Measurements from ENCODE around the gene MUC13. TPM values are rescaled to one million over a fixed set of nuclear protein-coding genes. Genes with fewer than 3 reads are reported as not detected.

MUC13 gene
- total RNA-seq, 2 donors from 2014 or later: 0.66 to 1.6 TPM

DNA sequence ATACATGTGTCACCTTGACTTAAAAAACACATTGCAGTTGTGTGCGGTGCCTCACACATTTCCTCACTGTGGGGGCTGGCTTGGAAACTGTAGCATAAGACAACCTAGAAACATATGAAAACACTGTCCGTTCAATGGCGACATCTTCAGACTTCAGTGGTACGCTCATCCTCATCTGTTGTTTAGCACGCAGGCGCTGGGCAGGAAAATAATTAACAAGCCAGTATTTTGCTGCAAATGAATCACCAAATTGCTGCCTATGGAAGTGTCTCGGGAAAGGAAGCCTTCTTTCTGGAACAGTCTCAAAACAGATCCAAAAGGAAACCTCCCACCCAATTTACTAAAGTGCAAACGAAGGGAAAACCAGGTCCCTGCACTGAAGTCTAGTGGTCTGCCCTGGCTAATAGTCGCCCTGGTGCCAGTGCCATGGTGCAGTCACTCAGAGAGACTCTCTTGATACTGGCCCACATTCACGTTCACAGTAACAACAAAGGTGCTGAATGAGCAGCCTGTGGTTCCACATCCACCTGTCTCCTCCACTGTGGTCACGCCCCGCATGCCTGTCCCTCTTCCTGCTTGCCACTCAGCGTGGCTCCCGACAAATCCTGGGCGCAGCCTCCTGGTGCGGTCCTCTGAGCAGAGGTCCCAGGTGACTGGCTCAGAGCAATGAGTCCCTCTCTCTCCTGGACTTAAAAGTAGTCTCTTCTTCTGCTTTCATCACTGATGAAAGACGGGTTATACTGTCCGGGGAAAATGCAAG lies 35.6 kb upstream of the MUC13 start:
- H3K27me3 ChIP-seq: no peaks in the 10 kb centered on the region
- H3K36me3 ChIP-seq (replicated peaks in 1 of 2; ENCODE audit: insufficient read depth in 1 of 2, low read depth in 2 of 2): no peaks in the 10 kb centered on the region
- H3K9me3 ChIP-seq: no peaks in the 10 kb centered on the region
- TF ChIP-seq, protein P1, sequence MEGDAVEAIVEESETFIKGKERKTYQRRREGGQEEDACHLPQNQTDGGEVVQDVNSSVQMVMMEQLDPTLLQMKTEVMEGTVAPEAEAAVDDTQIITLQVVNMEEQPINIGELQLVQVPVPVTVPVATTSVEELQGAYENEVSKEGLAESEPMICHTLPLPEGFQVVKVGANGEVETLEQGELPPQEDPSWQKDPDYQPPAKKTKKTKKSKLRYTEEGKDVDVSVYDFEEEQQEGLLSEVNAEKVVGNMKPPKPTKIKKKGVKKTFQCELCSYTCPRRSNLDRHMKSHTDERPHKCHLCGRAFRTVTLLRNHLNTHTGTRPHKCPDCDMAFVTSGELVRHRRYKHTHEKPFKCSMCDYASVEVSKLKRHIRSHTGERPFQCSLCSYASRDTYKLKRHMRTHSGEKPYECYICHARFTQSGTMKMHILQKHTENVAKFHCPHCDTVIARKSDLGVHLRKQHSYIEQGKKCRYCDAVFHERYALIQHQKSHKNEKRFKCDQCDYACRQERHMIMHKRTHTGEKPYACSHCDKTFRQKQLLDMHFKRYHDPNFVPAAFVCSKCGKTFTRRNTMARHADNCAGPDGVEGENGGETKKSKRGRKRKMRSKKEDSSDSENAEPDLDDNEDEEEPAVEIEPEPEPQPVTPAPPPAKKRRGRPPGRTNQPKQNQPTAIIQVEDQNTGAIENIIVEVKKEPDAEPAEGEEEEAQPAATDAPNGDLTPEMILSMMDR (IDR thresholded peaks at IDR 0.05): no peak
- TF ChIP-seq POLR2A (IDR thresholded peaks at IDR 0.05): no peak
- peaks cover 17% of the 10 kb centered on the region for H3K4me1 ChIP-seq
- no peak for ATAC-seq
- intact Hi-C loops (cut with DNase I): no loop called here
- no peak for DNase-seq
- 93 to 95% methylated on average over 18 of the region's 18 CpGs for WGBS, 2 donors
- no peak overlapping the region for H3K27ac ChIP-seq
- no peak overlapping the region for H3K4me3 ChIP-seq

DNA sequence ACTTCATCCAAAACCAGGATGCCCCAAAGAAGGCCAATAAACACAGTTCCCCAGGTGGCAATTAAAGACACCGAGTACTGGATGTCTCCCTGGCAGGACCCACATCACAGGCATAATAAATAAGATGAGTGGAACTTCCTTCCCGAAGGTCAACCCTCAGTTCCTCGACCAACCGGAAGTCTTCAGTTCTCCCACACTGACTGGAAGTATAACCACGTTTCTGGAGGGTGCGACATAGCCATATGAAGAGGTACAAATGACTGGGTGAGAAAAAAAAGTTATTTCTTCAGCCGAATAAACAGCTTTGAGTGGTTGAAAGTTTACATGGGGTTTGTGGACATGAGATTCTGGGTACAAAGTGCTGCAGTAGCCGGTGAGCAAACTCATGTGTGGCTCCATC lies 34.6 kb upstream of the MUC13 start:
- TF ChIP-seq POLR2A (IDR thresholded peaks at IDR 0.05): no peak
- TF ChIP-seq, protein P1 (IDR thresholded peaks at IDR 0.05): no peak
- H3K27me3 ChIP-seq: no peaks in the 10 kb centered on the region
- H3K4me1 ChIP-seq: peaks cover 17% of the 10 kb centered on the region
- DNase-seq: no peak
- no peaks in the 10 kb centered on the region for H3K9me3 ChIP-seq
- intact Hi-C loops (cut with DNase I): no loop called here
- 80 to 86% methylated on average over 8 of the region's 8 CpGs for WGBS, 2 donors
- H3K4me3 ChIP-seq: no peak overlapping the region
- H3K27ac ChIP-seq: no peak overlapping the region
- ATAC-seq: no peak
- H3K36me3 ChIP-seq (replicated peaks in 1 of 2; ENCODE audit: insufficient read depth in 1 of 2, low read depth in 2 of 2): no peaks in the 10 kb centered on the region

DNA sequence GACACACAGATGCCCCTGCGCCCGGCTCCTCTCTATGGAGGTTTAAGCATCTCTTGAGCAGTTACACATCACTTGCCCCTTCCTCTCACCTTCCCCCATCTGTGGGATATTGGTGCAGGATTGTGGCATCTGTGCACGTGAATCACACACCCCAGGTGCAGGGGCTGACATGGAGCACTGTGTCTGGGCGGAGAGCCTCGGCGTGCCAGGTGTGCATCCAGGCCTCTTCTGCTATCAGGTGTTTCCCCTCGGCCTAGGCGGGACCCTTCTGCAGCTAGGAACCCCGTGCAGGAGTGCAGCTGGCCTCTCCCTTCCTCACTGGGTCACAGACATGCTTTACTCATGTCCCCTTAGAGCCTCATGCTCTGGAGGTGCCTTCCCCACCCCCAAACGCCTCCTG lies 33.4 kb upstream of the MUC13 start:
- intact Hi-C loops (cut with DNase I): no loop called here
- no peak for DNase-seq
- H3K27ac ChIP-seq: no peak overlapping the region
- H3K36me3 ChIP-seq (replicated peaks in 1 of 2; ENCODE audit: insufficient read depth in 1 of 2, low read depth in 2 of 2): no peaks in the 10 kb centered on the region
- no peak for TF ChIP-seq POLR2A (IDR thresholded peaks at IDR 0.05)
- TF ChIP-seq, protein P1 (IDR thresholded peaks at IDR 0.05): no peak
- 89% methylated on average over 8 to 10 of the region's 10 CpGs for WGBS, 2 donors
- ATAC-seq: no peak
- H3K4me1 ChIP-seq: peaks cover 12% of the 10 kb centered on the region
- no peaks in the 10 kb centered on the region for H3K27me3 ChIP-seq
- no peak overlapping the region for H3K4me3 ChIP-seq
- H3K9me3 ChIP-seq: no peaks in the 10 kb centered on the region

DNA sequence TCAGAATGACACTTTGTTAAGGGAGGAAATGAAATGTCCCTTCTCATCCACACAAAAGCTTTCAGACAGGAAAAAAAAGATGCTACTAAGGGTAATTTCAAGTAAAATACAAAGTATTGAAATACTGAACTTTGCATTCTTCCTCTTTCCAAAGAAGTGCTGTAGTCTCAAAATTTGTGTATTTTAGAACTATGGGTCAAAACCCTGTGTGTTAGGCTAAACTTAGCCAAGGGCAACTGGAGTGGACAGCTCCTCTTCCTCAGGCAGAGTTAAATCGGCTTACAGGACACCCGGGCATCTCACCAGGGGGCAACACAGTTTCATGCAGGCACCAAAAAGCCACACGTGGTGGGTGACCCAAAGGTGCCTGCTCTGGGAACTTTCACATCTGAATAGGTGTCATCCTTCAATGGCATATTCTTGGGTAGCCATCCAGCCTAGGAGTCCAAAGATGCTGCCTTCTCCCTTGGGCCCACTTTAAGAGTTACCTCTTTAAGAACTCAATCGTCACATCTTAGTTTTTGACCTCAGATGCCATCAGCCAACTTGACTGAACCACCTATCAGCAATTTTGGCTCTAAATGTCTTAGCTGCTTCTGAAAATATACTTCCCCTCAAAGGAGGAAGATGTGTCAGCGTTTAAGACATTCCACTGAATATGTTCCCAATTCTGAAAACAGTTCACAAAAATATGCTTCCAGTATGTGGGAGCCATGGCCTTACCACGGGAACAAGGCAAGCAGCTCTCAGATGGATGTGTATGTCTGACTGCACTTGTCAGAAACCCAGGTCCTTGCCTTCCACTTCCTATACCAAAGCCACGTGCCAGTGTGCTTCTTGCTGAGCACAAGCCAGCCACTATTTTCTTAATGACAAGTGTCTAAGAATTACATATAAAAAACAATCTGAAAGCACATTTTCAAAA lies 32.2 kb upstream of the MUC13 start:
- Histone ChIP-seq H3K27me3 (no peaks in the 10 kb centered on the region), H3K27ac (no peak overlapping the region), H3K9me3 (no peaks in the 10 kb centered on the region), H3K4me3 (no peak overlapping the region), H3K4me1 (peaks cover under 1% of the 10 kb centered on the region), H3K36me3 (replicated peaks in 1 of 2; ENCODE audit: insufficient read depth in 1 of 2, low read depth in 2 of 2) (no peaks in the 10 kb centered on the region)
- 82 to 83% methylated on average over 6 to 7 of the region's 7 CpGs for whole genome bisulfite sequencing, 2 donors
- DNase-seq: peak in 1 of 4 donors; percentile 35
- TF ChIP-seq, protein P1 (IDR thresholded peaks at IDR 0.05): no peak
- no peak for TF ChIP-seq POLR2A (IDR thresholded peaks at IDR 0.05)
- no peak for ATAC-seq
- intact Hi-C loops (cut with DNase I): no loop called here

All from body of pancreas (tissue), 4 donors.